ENCODE measurements around the gene CLSTN2. TPM values are rescaled to one million over a fixed set of nuclear protein-coding genes. Genes with fewer than 3 reads are reported as not detected.

CLSTN2 gene
- total RNA-seq, 1 experiment from 2014 or later: 0.68 TPM

DNA sequence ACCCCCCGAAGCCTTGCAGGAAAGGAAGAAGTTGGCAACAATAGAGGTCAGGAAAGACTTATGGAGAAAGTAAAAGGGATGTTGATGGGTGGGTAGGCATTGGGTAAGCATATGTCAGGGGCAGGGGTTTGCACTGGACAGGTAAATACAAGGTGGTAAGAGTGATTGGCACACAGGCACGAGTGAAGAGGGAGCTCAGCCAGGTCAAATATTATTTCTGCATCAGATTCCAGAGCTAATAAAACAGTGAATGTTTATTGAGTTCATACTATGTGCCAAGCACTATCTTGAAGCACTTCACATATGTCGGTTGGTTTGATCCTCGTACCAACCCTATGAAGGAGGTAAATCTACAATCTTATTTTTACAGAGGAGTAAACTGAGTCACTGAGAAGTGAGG is 6.6 kb downstream of the CLSTN2 start:
- Histone ChIP-seq H3K79me2 (ENCODE audit: insufficient read depth, low read length) (no peaks in the 10 kb centered on the region), H2AFZ (ENCODE audit: low read length) (no peak overlapping the region), H4K8ac (replicated peaks; ENCODE audit: insufficient read length, low read depth, low read length) (no peak overlapping the region), H3K27me3 (ENCODE audit: insufficient read depth, low read length) (peaks cover 3% of the 10 kb centered on the region), H3K27ac (ENCODE audit: insufficient read length, low read depth, low read length) (no peak overlapping the region), H3T11ph (ENCODE audit: low read length) (no peak overlapping the region), H3K79me1 (ENCODE audit: insufficient read depth, low read depth, low read length, poor library complexity, severe bottlenecking) (no peaks in the 10 kb centered on the region), H3K9ac (ENCODE audit: extremely low read depth, insufficient read length, low read length) (no peak overlapping the region), H2BK120ac (ENCODE audit: low read depth, low read length, poor library complexity, severe bottlenecking) (no peak overlapping the region), H3K18ac (ENCODE audit: insufficient read length, low read depth, low read length) (no peak overlapping the region), H4K20me1 (ENCODE audit: control insufficient read depth, insufficient read depth, insufficient read length) (no peaks in the 10 kb centered on the region), H2BK5ac (ENCODE audit: insufficient read length, low read length) (no peak overlapping the region), H3K23me2 (ENCODE audit: insufficient read length, low read depth, low read length, poor library complexity, severe bottlenecking) (no peaks in the 10 kb centered on the region), H4K5ac (ENCODE audit: insufficient read length, low read depth, low read length) (no peak overlapping the region), H2BK20ac (ENCODE audit: low read depth, low read length, poor library complexity, severe bottlenecking) (no peak overlapping the region), H2AK5ac (ENCODE audit: insufficient read length, low read length) (no peak overlapping the region), H3K9me3 (ENCODE audit: control insufficient read depth, low read depth, low read length) (no peaks in the 10 kb centered on the region), H3K23ac (ENCODE audit: insufficient read length, low read depth, low read length) (no peak overlapping the region), H3K14ac (ENCODE audit: insufficient read depth, low read length) (no peak overlapping the region), H3K56ac (ENCODE audit: insufficient read length, low read depth, low read length) (no peak overlapping the region), H2BK15ac (ENCODE audit: low read depth, low read length) (no peak overlapping the region), H2BK12ac (ENCODE audit: insufficient read length, low read depth, low read length) (no peak overlapping the region), H3K4me1 (ENCODE audit: insufficient read depth, low read length) (no peaks in the 10 kb centered on the region), H3K4me2 (ENCODE audit: insufficient read depth, insufficient read length, low read length) (no peak overlapping the region), H3K4ac (ENCODE audit: low read depth, low read length) (no peak overlapping the region), H4K91ac (ENCODE audit: insufficient read length, low read depth, low read length) (no peak overlapping the region)
- H3K9me3 Mint-ChIP-seq: peaks cover 0 to 3% of the 10 kb centered on the region in 2 experiments; a peak in 2 of 5 replicates
- TF ChIP-seq, protein P1, sequence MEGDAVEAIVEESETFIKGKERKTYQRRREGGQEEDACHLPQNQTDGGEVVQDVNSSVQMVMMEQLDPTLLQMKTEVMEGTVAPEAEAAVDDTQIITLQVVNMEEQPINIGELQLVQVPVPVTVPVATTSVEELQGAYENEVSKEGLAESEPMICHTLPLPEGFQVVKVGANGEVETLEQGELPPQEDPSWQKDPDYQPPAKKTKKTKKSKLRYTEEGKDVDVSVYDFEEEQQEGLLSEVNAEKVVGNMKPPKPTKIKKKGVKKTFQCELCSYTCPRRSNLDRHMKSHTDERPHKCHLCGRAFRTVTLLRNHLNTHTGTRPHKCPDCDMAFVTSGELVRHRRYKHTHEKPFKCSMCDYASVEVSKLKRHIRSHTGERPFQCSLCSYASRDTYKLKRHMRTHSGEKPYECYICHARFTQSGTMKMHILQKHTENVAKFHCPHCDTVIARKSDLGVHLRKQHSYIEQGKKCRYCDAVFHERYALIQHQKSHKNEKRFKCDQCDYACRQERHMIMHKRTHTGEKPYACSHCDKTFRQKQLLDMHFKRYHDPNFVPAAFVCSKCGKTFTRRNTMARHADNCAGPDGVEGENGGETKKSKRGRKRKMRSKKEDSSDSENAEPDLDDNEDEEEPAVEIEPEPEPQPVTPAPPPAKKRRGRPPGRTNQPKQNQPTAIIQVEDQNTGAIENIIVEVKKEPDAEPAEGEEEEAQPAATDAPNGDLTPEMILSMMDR (conservative IDR thresholded peaks at IDR 0.05): no peak
- WGBS (ENCODE audit: extremely low coverage, insufficient read length, low lambda C conversion rate): no CpG with 5 or more reads among the region's 4 CpGs
- no peak overlapping the region for H3K27ac Mint-ChIP-seq
- no peak overlapping the region for H3K4me3 Mint-ChIP-seq
- peaks cover 68% of the 10 kb centered on the region for H3K27me3 Mint-ChIP-seq (ENCODE audit: low read depth)
- no peak for DNase-seq
- H3K4me1 Mint-ChIP-seq: peaks cover under 1 to 1% of the 10 kb centered on the region in 2 experiments; a peak in 3 of 4 replicates
- H3K36me3 Mint-ChIP-seq (ENCODE audit: insufficient read depth in 1 of 3, low read depth in 3 of 3): no peaks in the 10 kb centered on the region

Measured in H9 (cell line).